Brain microvascular endothelial cell (primary cell): ENCODE results near the gene LIF.

Experiments
- DNase-seq: peaks from one replicate; pipeline ENCODE4 v3.0.0-alpha.2; 2020
- H3K27ac ChIP-seq: fragments of 250-450 bp; sonication (Bioruptor Pico); 2 replicates; pipeline ENCODE4 v1.5.1; 2020; ENCODE audit warnings: mild to moderate bottlenecking, moderate library complexity
- H3K27me3 ChIP-seq: fragments of 250-450 bp; sonication (Bioruptor Pico); replicated peaks from 2 replicates; pipeline ENCODE4 v1.5.1; 2020; ENCODE audit warnings: mild to moderate bottlenecking
- H3K36me3 ChIP-seq: fragments of 250-450 bp; sonication (Bioruptor Pico); replicated peaks from 2 replicates; pipeline ENCODE4 v1.5.1; 2020; ENCODE audit warnings: mild to moderate bottlenecking
- H3K4me3 ChIP-seq: 2 replicates; pipeline ENCODE4 v1.5.1; 2011; ENCODE audit warnings: low read depth, mild to moderate bottlenecking, control low read depth, low read length, moderate library complexity
- in situ Hi-C: cut with HindIII; loops from 2 replicates; pipeline ENCODE4 v1.10.0; 2017; ENCODE audit warnings: low sequenced_read_pairs, low pct_ligation_motif_present
- TF ChIP-seq, protein P1 (sequence below): IDR thresholded peaks from 2 replicates; pipeline ENCODE4 v1.5.1; 2011; ENCODE audit warnings: low read depth, mild to moderate bottlenecking, moderate library complexity, low read length, control low read depth, inconsistent platforms; ENCODE audit errors: missing control alignments

Gene LIF

DNA sequence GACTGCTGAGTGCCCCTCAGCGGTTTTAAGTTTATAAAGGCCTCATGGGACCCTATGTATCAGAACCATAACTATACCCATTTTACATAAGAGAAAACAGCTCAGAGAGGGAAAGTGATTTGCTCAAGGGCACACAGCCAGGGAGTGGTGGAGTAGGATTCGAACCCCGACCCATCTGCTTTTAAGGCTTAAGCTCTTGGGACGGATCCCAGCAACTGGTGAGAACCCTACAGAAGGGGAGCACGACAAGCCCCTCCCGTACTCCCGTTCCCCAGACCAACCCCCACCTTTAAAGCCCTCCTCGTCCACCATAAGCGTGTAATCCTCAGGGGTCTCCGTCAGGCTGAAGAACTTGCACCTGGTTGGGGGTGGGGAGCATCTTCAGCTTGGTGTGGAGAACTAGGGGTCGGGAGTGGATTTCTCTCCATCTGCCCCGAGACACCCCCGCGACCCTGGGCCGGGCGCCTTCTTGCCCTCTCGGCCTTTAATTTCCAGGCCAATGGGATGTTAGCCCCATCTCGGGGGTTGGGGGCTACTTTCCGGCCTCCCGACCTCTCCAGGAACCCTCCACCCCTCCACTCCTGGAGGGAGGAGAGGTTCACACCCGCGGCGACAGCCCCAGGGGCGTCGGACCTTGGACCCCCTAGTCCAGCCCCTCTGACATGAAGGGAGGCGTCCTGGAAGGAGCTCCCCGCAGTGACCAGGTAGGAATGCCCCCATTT, 42.0 kb upstream of the LIF start:
- in situ Hi-C loops, result no loop called here
- TF ChIP-seq, protein P1, sequence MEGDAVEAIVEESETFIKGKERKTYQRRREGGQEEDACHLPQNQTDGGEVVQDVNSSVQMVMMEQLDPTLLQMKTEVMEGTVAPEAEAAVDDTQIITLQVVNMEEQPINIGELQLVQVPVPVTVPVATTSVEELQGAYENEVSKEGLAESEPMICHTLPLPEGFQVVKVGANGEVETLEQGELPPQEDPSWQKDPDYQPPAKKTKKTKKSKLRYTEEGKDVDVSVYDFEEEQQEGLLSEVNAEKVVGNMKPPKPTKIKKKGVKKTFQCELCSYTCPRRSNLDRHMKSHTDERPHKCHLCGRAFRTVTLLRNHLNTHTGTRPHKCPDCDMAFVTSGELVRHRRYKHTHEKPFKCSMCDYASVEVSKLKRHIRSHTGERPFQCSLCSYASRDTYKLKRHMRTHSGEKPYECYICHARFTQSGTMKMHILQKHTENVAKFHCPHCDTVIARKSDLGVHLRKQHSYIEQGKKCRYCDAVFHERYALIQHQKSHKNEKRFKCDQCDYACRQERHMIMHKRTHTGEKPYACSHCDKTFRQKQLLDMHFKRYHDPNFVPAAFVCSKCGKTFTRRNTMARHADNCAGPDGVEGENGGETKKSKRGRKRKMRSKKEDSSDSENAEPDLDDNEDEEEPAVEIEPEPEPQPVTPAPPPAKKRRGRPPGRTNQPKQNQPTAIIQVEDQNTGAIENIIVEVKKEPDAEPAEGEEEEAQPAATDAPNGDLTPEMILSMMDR, result no peak

DNA sequence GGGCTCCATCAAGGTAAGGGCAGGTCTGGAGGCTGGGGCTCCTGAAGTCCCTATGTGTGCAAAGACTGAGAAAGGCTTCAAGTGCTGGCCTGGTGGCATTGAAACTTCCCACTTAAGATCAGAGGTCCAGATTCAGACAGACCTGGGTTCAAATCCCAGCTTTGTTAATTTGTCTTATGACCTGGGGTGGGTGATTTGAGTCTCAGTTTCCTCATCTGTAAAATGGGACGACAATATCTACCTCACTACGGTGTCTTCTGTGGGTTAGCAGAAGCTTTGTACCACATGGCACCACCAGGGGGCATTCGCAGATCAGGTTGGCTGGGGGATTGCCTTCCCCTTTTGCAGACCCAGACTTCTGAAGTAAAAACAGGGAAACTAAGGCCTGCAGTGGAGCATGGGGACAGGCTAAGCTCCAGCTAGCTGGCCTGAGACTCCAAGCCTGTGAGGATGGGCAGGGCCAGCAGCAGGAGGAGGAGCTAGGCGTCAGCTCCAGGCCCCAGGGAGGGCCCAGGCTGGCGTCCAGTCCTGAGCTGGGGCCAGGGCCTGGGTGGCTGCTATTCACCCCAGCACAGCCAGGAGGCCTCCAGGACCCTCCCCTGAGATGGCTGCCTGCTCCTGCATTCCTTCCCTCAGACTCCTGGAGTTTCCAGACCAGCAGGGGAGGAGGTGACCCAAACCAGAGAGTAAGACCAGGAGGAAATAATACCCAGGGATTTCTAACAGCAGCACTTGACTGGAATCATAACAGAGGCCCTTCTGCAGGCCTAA, 41.3 kb upstream of the LIF start:
- H3K27me3 ChIP-seq, result no peaks in the 10 kb centered on the region
- in situ Hi-C loops, result no loop called here
- H3K27ac ChIP-seq, result no peak overlapping the region
- peak overlapping the region; percentile 73 for H3K4me3 ChIP-seq
- peak; percentile 81 for DNase-seq
- TF ChIP-seq, protein P1, result peak; percentile 67
- H3K36me3 ChIP-seq, result peaks cover 11% of the 10 kb centered on the region

More for the DNA sequence above, 42.0 kb upstream of the LIF start:
- DNase-seq, result no peak
- H3K27me3 ChIP-seq, result no peaks in the 10 kb centered on the region
- H3K4me3 ChIP-seq, result peak overlapping the region; percentile 73
- H3K27ac ChIP-seq, result peak overlapping the region; percentile 21
- peaks cover 18% of the 10 kb centered on the region for H3K36me3 ChIP-seq

DNA sequence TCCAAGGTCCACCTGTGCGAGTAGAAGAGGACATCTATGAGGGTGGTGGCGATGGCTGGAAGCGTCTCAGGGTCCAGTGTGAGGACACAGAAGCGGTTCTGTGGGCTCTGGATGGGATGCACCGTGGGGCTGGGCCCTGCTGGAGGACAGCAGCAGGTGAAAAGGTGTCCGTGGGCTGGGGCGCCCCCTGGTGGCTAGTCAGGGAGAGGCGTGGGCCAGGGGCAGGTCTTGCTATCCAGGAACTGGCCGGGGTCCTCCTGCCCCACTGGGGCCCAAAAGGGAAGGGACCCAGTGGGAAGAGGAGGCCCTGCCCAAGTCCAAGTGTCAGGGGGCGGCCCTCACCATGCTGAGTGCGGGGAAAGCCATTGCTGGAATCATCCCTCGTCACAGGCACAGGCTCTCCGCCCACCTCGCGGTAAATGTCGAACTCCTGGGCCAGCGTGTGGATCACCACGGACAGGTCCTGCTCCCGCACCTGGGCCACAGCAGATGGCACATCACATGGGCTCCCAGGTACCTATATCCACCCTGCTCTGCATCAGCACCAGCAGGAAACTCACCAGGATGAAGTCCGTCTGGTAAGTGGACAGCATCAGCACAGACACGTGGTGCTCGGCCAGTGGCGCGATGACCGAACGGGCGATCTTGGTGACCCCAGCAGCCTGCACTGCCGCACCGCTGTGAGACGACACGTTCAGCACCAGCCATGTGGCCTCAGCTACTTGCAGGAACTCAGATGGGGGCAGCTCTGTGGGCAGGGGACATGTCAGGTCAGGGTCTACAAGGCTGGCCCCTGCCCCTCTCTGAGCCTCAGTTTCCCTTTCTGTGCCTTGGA, 40.5 kb upstream of the LIF start:
- Histone ChIP-seq H3K27ac (no peak overlapping the region), H3K4me3 (no peak overlapping the region), H3K36me3 (peaks cover 3% of the 10 kb centered on the region), H3K27me3 (no peaks in the 10 kb centered on the region)
- in situ Hi-C loops, result no loop called here
- peak; percentile 45 for DNase-seq
- TF ChIP-seq, protein P1, result peak; percentile 95

DNA sequence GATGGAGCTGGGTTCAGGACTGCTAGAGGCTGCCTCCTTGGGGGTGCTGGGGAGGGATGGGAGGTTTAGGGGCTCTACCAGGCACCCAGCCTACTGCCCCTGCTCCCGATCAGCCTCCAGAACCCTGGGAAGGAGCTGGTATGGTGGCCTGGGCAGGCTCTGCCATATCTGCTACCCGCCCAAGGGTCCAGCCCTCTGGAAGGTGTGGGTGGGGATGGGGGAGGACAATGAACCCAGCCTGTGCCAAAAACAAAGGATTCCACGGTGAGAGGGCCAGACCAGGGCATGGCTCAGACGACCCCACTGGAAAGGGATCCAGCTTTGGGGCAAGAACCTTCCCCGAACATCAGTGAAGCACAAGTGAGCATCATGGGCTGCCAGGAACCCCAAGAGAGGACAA, 39.8 kb upstream of the LIF start:
- H3K27ac ChIP-seq, result no peak overlapping the region
- no peaks in the 10 kb centered on the region for H3K36me3 ChIP-seq
- no peak overlapping the region for H3K4me3 ChIP-seq
- in situ Hi-C loops, result no loop called here
- TF ChIP-seq, protein P1, result no peak
- no peak for DNase-seq
- no peaks in the 10 kb centered on the region for H3K27me3 ChIP-seq

DNA sequence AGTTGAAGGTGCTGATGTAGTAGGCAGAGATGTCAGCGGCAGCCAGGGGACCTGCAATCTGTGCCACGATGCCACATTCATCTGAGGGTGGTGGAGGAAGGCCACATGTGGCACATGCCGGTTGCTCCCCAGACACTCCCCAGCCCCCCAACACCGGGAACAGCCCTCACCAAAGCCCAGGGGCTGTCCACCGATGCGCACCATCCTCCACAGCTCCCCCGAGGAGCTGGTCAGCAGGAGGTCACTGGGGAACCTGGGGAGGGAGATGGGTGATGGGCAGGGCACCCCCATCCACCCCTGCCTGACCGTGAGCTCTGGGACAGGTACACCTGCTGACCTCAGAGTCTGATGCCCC, 39.3 kb upstream of the LIF start:
- in situ Hi-C loops, result no loop called here
- DNase-seq, result no peak
- H3K27ac ChIP-seq, result no peak overlapping the region
- no peaks in the 10 kb centered on the region for H3K36me3 ChIP-seq
- H3K4me3 ChIP-seq, result no peak overlapping the region
- TF ChIP-seq, protein P1, result no peak
- H3K27me3 ChIP-seq, result no peaks in the 10 kb centered on the region
